Trophoblast cell (in vitro differentiated cells and primary cell): ENCODE results near the gene POLH.
"Not testable (repeated sequence)": the region's sequence is repeated elsewhere in the genome, so short reads cannot be mapped to it uniquely, and the experiment has no call there.

Source experiments
- DNase-seq, 2 donors: peaks; one replicate each; pipeline ENCODE4 v3.0.0-alpha.2; 2016
- H2AFZ ChIP-seq: 2 replicates; pipeline ENCODE4 v1.6.1; 2013; ENCODE audit warnings: low read length, moderate library complexity, mild to moderate bottlenecking; ENCODE audit not compliant: insufficient read depth, poor library complexity
- H2AK5ac ChIP-seq: 2 replicates; pipeline ENCODE4 v1.6.1; 2013; ENCODE audit warnings: mild to moderate bottlenecking, low read length
- H2BK120ac ChIP-seq: 2 replicates; pipeline ENCODE4 v1.6.1; 2013; ENCODE audit warnings: low read length, mild to moderate bottlenecking, moderate library complexity; ENCODE audit not compliant: insufficient read depth, poor library complexity
- H2BK12ac ChIP-seq: 2 replicates; pipeline ENCODE4 v1.6.1; 2013; ENCODE audit warnings: mild to moderate bottlenecking, low read length, moderate library complexity
- H2BK5ac ChIP-seq: 2 replicates; pipeline ENCODE4 v1.6.1; 2013; ENCODE audit warnings: low read length, low read depth, moderate library complexity, mild to moderate bottlenecking; ENCODE audit not compliant: poor library complexity
- H3K14ac ChIP-seq: 2 replicates; pipeline ENCODE4 v1.6.1; 2013; ENCODE audit warnings: mild to moderate bottlenecking, low read length
- H3K18ac ChIP-seq: 2 replicates; pipeline ENCODE4 v1.6.1; 2013; ENCODE audit warnings: mild to moderate bottlenecking, low read length
- H3K23ac ChIP-seq: 2 replicates; pipeline ENCODE4 v1.6.1; 2013; ENCODE audit warnings: low read length
- H3K27ac ChIP-seq: 2 replicates; pipeline ENCODE4 v1.5.1; 2013; ENCODE audit warnings: low read depth, mild to moderate bottlenecking, inconsistent platforms, low read length, moderate library complexity
- H3K27me3 ChIP-seq: 2 replicates; pipeline ENCODE4 v1.6.1; 2013; ENCODE audit warnings: inconsistent platforms, mild to moderate bottlenecking, low read length, moderate library complexity; ENCODE audit not compliant: insufficient read depth
- H3K36me3 ChIP-seq, 2 experiments: 1 replicate in 1 of 2; 2 replicates in 1 of 2; pipeline ENCODE4 v1.6.1; 2013; ENCODE audit warnings: low read length in 2 of 2, mild to moderate bottlenecking in 2 of 2, moderate library complexity in 1 of 2; ENCODE audit not compliant: insufficient read depth in 2 of 2, control insufficient read depth in 1 of 2
- H3K4ac ChIP-seq: 2 replicates; pipeline ENCODE4 v1.6.1; 2013; ENCODE audit warnings: low read depth, mild to moderate bottlenecking, low read length, moderate library complexity
- H3K4me1 ChIP-seq, 2 experiments: 1 replicate in 1 of 2; 2 replicates in 1 of 2; pipeline ENCODE4 v1.6.1; 2013; ENCODE audit warnings: low read length in 2 of 2, mild to moderate bottlenecking in 2 of 2, moderate library complexity in 1 of 2; ENCODE audit not compliant: insufficient read depth in 2 of 2, control insufficient read depth in 1 of 2
- H3K4me2 ChIP-seq: 2 replicates; pipeline ENCODE4 v1.6.1; 2013; ENCODE audit warnings: inconsistent platforms, mild to moderate bottlenecking, low read length, moderate library complexity
- H3K4me3 ChIP-seq: 2 replicates; pipeline ENCODE4 v1.5.1; 2013; ENCODE audit warnings: mild to moderate bottlenecking, low read depth, low read length, inconsistent platforms
- H3K79me1 ChIP-seq: one replicate; pipeline ENCODE4 v1.6.1; 2013; ENCODE audit warnings: low read length
- H3K79me2 ChIP-seq: 2 replicates; pipeline ENCODE4 v1.6.1; 2013; ENCODE audit warnings: low read length, mild to moderate bottlenecking; ENCODE audit not compliant: control insufficient read depth, insufficient read depth, poor library complexity
- H3K9ac ChIP-seq: 2 replicates; pipeline ENCODE4 v1.6.1; 2013; ENCODE audit warnings: mild to moderate bottlenecking, low read length
- H3K9me3 ChIP-seq: 2 replicates; pipeline ENCODE4 v1.6.1; 2013; ENCODE audit warnings: low read depth, mild to moderate bottlenecking, control low read depth, inconsistent platforms, low read length; ENCODE audit not compliant: insufficient read depth
- H4K12ac ChIP-seq: 2 replicates; pipeline ENCODE4 v1.6.1; 2013; ENCODE audit warnings: low read depth, mild to moderate bottlenecking, low read length, moderate library complexity
- H4K8ac ChIP-seq: 2 replicates; pipeline ENCODE4 v1.6.1; 2013; ENCODE audit warnings: low read depth, mild to moderate bottlenecking, low read length, moderate library complexity
- H4K91ac ChIP-seq: one replicate; pipeline ENCODE4 v1.6.1; 2013; ENCODE audit warnings: low read depth, mild to moderate bottlenecking, low read length, moderate library complexity
- WGBS: extraction: QIAGEN DNeasy Blood & Tissue Kit; methylation state at CpG from one replicate; pipeline ENCODE4 v1.1.7; 2013; ENCODE audit warnings: missing lambda C conversion rate; ENCODE audit not compliant: insufficient read length, insufficient coverage; ENCODE audit errors: extremely low coverage; 5-methylcytosine and 5-hydroxymethylcytosine counted together

POLH gene

GRCh38 chr6:43630980-43631619, 55.1 kb downstream of the POLH start:
- no CpG with 5 or more reads among the region's 1 CpG for WGBS
- Histone ChIP-seq H3K36me3 (peaks cover 2 to 3% of the 10 kb centered on the region in 2 experiments), H3K4me1 (peaks cover 7 to 19% of the 10 kb centered on the region in 2 experiments), H3K79me1 (peaks cover 23% of the 10 kb centered on the region), H2AFZ (no peak overlapping the region), H3K9me3 (no peaks in the 10 kb centered on the region), H3K23ac (no peak overlapping the region), H3K4me3 (no peak overlapping the region), H3K27ac (peak overlapping the region; percentile 19), H4K91ac (peak overlapping the region; percentile 32), H3K18ac (no peak overlapping the region), H3K4ac (no peak overlapping the region), H3K14ac (no peak overlapping the region), H2BK5ac (no peak overlapping the region), H3K79me2 (peaks cover 17% of the 10 kb centered on the region), H4K8ac (no peak overlapping the region), H3K9ac (no peak overlapping the region), H4K12ac (no peak overlapping the region), H3K4me2 (no peak overlapping the region), H2BK12ac (peak overlapping the region; percentile 51), H2BK120ac (peak overlapping the region; percentile 47), H2AK5ac (no peak overlapping the region), H3K27me3 (no peaks in the 10 kb centered on the region)
- no peak for DNase-seq

DNA sequence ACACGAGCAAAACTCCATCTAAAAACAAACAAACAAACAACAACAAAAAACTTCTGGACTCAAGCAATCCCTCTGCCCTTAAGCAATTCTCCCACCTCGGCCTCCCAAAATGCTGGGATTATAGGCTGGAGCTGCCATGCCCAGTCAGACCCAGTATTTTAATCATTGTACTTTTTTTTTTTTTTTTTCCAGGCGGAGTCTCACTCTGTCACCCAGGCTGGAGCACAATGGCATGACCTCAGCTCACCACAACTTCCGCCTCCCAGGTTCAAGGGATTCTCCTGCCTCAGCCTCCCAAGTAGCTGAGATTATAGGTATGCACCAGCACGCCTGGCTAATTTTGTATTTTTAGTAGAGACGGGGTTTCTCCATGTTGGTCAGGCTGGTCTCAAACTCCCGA, 57.0 kb downstream of the POLH start:
- not testable (repeated sequence) for H3K18ac ChIP-seq, H3K9me3 ChIP-seq, H3K27ac ChIP-seq, H2AFZ ChIP-seq, DNase-seq, H2AK5ac ChIP-seq, H3K4me3 ChIP-seq, H3K14ac ChIP-seq, H3K23ac ChIP-seq, H3K9ac ChIP-seq, H2BK120ac ChIP-seq, H3K4me2 ChIP-seq, H4K8ac ChIP-seq, H3K4ac ChIP-seq, H4K91ac ChIP-seq, H2BK12ac ChIP-seq, H3K36me3 ChIP-seq, H4K12ac ChIP-seq, H2BK5ac ChIP-seq, H3K27me3 ChIP-seq
- no CpG with 5 or more reads among the region's 7 CpGs for WGBS
- Histone ChIP-seq H3K79me1 (peaks cover 23% of the 10 kb centered on the region), H3K4me1 (peaks cover 12 to 16% of the 10 kb centered on the region in 2 experiments), H3K79me2 (peaks cover 15% of the 10 kb centered on the region)

GRCh38 chr6:43634702-43635303, 58.8 kb downstream of the POLH start:
- Histone ChIP-seq H3K27ac (no peak overlapping the region), H3K79me2 (peaks cover 4% of the 10 kb centered on the region), H3K18ac (no peak overlapping the region), H3K79me1 (peaks cover 11% of the 10 kb centered on the region), H3K14ac (no peak overlapping the region), H4K91ac (peak overlapping the region; percentile 87), H2AFZ (peak overlapping the region; percentile 94), H2BK12ac (no peak overlapping the region), H3K9ac (no peak overlapping the region), H3K4me2 (peak overlapping the region; percentile 62), H3K27me3 (no peaks in the 10 kb centered on the region), H3K4ac (no peak overlapping the region), H3K36me3 (peaks cover 7 to 10% of the 10 kb centered on the region in 2 experiments), H3K4me1 (peaks cover 12 to 14% of the 10 kb centered on the region in 2 experiments), H3K9me3 (no peaks in the 10 kb centered on the region), H4K12ac (peak overlapping the region; percentile 89), H2AK5ac (no peak overlapping the region), H3K23ac (no peak overlapping the region), H2BK5ac (no peak overlapping the region), H4K8ac (peak overlapping the region; percentile 97), H3K4me3 (no peak overlapping the region), H2BK120ac (no peak overlapping the region)
- DNase-seq, result no peak
- no CpG with 5 or more reads among the region's 9 CpGs for WGBS

DNA sequence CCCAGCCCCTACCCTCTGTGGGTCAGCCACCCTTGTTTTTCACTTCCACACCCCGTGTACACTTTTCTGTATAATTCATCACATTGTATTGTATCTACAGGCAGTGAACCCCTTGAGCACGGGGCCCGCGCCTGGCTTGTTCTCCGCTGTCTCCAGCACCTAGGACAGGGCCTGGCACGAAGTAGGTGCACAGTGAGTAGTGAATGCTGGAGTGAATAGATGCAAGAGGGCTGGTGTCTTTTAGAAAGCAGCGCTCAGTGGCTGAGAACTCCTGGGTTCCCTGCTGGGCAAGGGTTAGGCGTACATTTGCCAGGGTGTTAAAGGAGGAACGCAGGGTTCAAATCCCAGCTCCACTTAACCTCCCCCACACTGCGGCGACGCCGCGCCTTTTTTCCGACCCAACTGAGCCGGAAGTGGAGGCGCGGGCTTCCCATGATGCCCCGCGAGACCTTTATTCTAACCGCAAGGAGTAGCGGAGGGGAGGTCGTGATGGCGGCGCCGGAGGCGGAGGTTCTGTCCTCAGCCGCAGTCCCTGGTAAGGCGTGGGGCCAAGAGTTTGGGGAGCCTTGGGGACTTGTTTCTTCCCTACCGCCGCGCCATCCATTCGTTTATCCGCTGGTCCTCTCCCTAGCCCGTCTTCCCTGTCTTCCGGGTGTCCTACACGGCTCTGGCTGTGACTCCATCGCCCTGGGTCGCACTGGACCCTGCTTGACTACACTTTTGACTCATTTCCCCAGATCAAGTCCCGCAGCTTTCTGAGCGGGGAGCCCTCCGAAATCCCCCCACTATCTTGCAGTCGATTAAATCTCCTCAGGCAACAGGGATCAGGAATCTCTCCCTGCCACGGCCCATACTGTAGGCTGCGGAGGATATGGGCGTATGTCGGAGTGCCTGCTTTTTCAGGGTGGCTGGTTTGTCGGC, 59.7 kb downstream of the POLH start, which contains the start of gene MAD2L1BP:
Gene MAD2L1BP, plus strand, starts transcription at position 454 of the 921 bp plus-strand sequence. Its CDS starts 36 bp downstream, at position 490.
- Histone ChIP-seq H2AFZ (peak within 1 kb of the TSS; percentile 94), H3K4me1 (peaks cover 10 to 12% of the 10 kb centered on the region in 2 experiments), H3K36me3 (peaks cover 15 to 16% of the 10 kb centered on the region in 2 experiments), H3K9me3 (no peaks in the 10 kb centered on the region), H2BK12ac (peak within 1 kb of the TSS; percentile 37), H3K14ac (peak within 1 kb of the TSS; percentile 93), H4K12ac (peak within 1 kb of the TSS; percentile 89), H4K91ac (peak within 1 kb of the TSS; percentile 87), H2AK5ac (peak within 1 kb of the TSS; percentile 84), H3K4ac (peak within 1 kb of the TSS; percentile 71), H3K4me2 (peak within 1 kb of the TSS; percentile 62), H3K23ac (no peak within 1 kb of the TSS), H3K9ac (peak within 1 kb of the TSS; percentile 92), H2BK120ac (peak within 1 kb of the TSS; percentile 67), H2BK5ac (peak within 1 kb of the TSS; percentile 48), H3K79me2 (peaks cover 4% of the 10 kb centered on the region), H3K79me1 (peaks cover 7% of the 10 kb centered on the region), H3K4me3 (peak within 1 kb of the TSS; percentile 93), H4K8ac (peak within 1 kb of the TSS; percentile 97), H3K27ac (no peak within 1 kb of the TSS), H3K18ac (peak within 1 kb of the TSS; percentile 91), H3K27me3 (no peaks in the 10 kb centered on the region)
- no CpG with 5 or more reads among the region's 48 CpGs for WGBS
- DNase-seq, result peak; percentile 68 to 86
